HL-60 (cell line): ENCODE measurements around the gene EFNA2.

Source experiments
- DNase-seq, 2 experiments: peaks; one replicate each; pipeline ENCODE4 v3.0.0-alpha.2; 2010 to 2020; ENCODE audit warnings: low read depth in 1 of 2, low spot score in 1 of 2
- H3K27ac ChIP-seq: fragments of 250-450 bp; sonication (Bioruptor Pico); replicated peaks from 2 replicates; pipeline ENCODE4 v1.5.1; 2020; ENCODE audit warnings: mild to moderate bottlenecking, moderate library complexity
- H3K27me3 ChIP-seq: fragments of 250-450 bp; sonication (Bioruptor Pico); 2 replicates; pipeline ENCODE4 v1.5.1; 2021; ENCODE audit warnings: mild to moderate bottlenecking, moderate library complexity; ENCODE audit not compliant: insufficient read depth, poor library complexity, severe bottlenecking
- H3K4me3 ChIP-seq: replicated peaks from 2 replicates; pipeline ENCODE4 v1.5.1; 2011; ENCODE audit warnings: mild to moderate bottlenecking, control low read depth, low read length; ENCODE audit not compliant: insufficient read depth
- GABPA ChIP-seq: IDR thresholded peaks from 2 replicates; pipeline ENCODE4 v1.6.1; 2012; ENCODE audit warnings: low read depth
- POLR2AphosphoS5 ChIP-seq: IDR thresholded peaks from 2 replicates; pipeline ENCODE4 v1.6.1; 2012; ENCODE audit warnings: low read depth
- SPI1 ChIP-seq: IDR thresholded peaks from 2 replicates; pipeline ENCODE4 v1.6.1; 2012; ENCODE audit warnings: low read depth, mild to moderate bottlenecking, borderline replicate concordance
- TF ChIP-seq, protein P1 (sequence below): IDR thresholded peaks from 2 replicates; pipeline ENCODE4 v1.6.1; 2012; ENCODE audit warnings: low read depth; ENCODE audit not compliant: insufficient replicate concordance
- TF ChIP-seq, protein P2 (sequence below): IDR thresholded peaks from one replicate; pipeline ENCODE4 v1.5.1; 2011; ENCODE audit warnings: low read length, control low read depth, inconsistent platforms; ENCODE audit not compliant: insufficient read depth

EFNA2 gene

GRCh38 chr19:1259206-1259875 lies 26.3 kb upstream of the EFNA2 start:
- DNase-seq = peak; percentile 76 to 78
- H3K4me3 ChIP-seq = peak overlapping the region; percentile 16; the same call in 1 of the 2 replicates

GRCh38 chr19:1259876-1260748 lies 25.6 kb upstream of the EFNA2 start:
- TF ChIP-seq SPI1 = no peak
- TF ChIP-seq GABPA = no peak
- TF ChIP-seq, protein P1, sequence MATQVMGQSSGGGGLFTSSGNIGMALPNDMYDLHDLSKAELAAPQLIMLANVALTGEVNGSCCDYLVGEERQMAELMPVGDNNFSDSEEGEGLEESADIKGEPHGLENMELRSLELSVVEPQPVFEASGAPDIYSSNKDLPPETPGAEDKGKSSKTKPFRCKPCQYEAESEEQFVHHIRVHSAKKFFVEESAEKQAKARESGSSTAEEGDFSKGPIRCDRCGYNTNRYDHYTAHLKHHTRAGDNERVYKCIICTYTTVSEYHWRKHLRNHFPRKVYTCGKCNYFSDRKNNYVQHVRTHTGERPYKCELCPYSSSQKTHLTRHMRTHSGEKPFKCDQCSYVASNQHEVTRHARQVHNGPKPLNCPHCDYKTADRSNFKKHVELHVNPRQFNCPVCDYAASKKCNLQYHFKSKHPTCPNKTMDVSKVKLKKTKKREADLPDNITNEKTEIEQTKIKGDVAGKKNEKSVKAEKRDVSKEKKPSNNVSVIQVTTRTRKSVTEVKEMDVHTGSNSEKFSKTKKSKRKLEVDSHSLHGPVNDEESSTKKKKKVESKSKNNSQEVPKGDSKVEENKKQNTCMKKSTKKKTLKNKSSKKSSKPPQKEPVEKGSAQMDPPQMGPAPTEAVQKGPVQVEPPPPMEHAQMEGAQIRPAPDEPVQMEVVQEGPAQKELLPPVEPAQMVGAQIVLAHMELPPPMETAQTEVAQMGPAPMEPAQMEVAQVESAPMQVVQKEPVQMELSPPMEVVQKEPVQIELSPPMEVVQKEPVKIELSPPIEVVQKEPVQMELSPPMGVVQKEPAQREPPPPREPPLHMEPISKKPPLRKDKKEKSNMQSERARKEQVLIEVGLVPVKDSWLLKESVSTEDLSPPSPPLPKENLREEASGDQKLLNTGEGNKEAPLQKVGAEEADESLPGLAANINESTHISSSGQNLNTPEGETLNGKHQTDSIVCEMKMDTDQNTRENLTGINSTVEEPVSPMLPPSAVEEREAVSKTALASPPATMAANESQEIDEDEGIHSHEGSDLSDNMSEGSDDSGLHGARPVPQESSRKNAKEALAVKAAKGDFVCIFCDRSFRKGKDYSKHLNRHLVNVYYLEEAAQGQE = no peak
- no peak for TF ChIP-seq POLR2AphosphoS5
- TF ChIP-seq, protein P2, sequence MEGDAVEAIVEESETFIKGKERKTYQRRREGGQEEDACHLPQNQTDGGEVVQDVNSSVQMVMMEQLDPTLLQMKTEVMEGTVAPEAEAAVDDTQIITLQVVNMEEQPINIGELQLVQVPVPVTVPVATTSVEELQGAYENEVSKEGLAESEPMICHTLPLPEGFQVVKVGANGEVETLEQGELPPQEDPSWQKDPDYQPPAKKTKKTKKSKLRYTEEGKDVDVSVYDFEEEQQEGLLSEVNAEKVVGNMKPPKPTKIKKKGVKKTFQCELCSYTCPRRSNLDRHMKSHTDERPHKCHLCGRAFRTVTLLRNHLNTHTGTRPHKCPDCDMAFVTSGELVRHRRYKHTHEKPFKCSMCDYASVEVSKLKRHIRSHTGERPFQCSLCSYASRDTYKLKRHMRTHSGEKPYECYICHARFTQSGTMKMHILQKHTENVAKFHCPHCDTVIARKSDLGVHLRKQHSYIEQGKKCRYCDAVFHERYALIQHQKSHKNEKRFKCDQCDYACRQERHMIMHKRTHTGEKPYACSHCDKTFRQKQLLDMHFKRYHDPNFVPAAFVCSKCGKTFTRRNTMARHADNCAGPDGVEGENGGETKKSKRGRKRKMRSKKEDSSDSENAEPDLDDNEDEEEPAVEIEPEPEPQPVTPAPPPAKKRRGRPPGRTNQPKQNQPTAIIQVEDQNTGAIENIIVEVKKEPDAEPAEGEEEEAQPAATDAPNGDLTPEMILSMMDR = no peak
- H3K4me3 ChIP-seq = peak overlapping the region; percentile 64
- DNase-seq = peak in 1 of 2 experiments; percentile 56

More at GRCh38 chr19:1259206-1259875, 26.3 kb upstream of the EFNA2 start:
- H3K27me3 ChIP-seq = no peaks in the 10 kb centered on the region
- TF ChIP-seq POLR2AphosphoS5 = peak; percentile 89
- no peak; the same call in 1 of the 2 replicates for TF ChIP-seq GABPA
- TF ChIP-seq, protein P1 = no peak
- TF ChIP-seq, protein P2 = no peak
- TF ChIP-seq SPI1 = peak; percentile 39; the same call in 1 of the 2 replicates
- H3K27ac ChIP-seq = peak overlapping the region; percentile 82

DNA sequence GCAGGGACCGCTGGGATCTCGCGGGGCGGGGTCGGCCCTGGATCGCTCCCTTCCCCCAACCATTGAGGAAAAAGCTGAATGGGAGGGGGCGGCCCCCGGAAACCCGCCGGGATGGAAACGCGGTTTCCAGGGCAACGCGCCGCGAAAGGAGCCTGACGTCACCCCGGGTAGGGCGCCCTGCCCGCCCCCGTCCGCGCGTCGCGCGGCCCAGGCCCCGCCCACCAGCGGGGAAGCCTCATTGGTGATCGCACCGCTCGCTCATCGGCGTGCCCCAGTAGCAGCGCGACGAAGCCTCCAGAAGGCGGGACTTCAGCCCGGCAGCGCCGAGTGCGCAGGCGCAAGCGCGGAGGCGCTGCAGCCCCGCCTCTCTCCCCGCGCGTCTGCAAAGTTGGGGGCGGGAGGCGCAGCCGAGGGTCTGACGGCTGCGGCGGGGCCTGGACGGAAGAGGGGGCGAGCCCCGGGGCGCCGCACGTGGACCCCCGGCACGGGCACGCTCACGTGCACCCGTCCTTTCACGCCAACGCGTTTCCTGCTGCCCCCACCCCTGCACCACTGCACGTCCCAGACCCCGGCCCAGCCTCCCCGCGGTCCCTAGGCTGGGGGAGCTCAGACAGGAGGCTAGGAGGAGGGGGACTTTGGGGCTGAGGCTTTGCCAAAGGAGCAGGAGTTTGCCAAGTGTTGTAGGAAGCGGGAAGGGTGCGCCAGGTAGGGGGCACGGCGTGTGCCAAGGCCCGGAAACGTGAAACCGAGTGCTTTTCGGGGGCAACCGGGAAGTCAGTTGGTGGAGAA lies 24.7 kb upstream of the EFNA2 start:
- peak; percentile 94 to 95 for DNase-seq
- peak overlapping the region; percentile 86 for H3K27ac ChIP-seq
- TF ChIP-seq GABPA (no peak), SPI1 (no peak), POLR2AphosphoS5 (no peak; the same call in 1 of the 2 replicates)
- TF ChIP-seq, protein P1 = no peak
- TF ChIP-seq, protein P2 = no peak
- peak overlapping the region; percentile 64 for H3K4me3 ChIP-seq
- H3K27me3 ChIP-seq = no peaks in the 10 kb centered on the region

More at GRCh38 chr19:1259876-1260748, 25.6 kb upstream of the EFNA2 start:
- Histone ChIP-seq H3K27ac (peak overlapping the region; percentile 82), H3K27me3 (no peaks in the 10 kb centered on the region)
